ENCODE results near the gene GID8.

DNA sequence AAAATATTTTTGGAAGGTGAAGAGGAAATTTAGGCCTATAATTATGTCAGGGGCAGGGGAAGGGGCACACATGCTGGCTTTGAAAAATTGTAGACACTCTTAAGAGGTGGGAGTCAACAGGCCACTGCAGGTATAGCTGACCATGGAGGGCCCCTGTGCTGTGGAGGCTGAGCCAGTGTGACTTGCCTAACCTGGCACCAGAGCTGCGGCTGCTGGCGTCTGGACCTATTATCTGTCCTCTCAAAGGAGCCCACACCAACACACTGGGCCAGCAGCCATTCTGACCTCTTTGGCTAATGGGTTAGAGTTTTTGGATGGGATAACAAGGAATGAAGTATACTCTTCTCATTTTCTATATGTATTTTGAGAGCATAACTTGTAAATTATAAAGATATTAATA, 4.5 kb downstream of the GID8 start:
- TF ChIP-seq, protein P1, sequence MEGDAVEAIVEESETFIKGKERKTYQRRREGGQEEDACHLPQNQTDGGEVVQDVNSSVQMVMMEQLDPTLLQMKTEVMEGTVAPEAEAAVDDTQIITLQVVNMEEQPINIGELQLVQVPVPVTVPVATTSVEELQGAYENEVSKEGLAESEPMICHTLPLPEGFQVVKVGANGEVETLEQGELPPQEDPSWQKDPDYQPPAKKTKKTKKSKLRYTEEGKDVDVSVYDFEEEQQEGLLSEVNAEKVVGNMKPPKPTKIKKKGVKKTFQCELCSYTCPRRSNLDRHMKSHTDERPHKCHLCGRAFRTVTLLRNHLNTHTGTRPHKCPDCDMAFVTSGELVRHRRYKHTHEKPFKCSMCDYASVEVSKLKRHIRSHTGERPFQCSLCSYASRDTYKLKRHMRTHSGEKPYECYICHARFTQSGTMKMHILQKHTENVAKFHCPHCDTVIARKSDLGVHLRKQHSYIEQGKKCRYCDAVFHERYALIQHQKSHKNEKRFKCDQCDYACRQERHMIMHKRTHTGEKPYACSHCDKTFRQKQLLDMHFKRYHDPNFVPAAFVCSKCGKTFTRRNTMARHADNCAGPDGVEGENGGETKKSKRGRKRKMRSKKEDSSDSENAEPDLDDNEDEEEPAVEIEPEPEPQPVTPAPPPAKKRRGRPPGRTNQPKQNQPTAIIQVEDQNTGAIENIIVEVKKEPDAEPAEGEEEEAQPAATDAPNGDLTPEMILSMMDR (IDR thresholded peaks at IDR 0.05) = no peak
- no peak for TF ChIP-seq EZH2 (IDR thresholded peaks at IDR 0.05; ENCODE audit: borderline replicate concordance, insufficient read depth, low read depth, low read length, poor library complexity, severe bottlenecking)
